ENCODE data around the gene JAG1. TPM values are rescaled to one million over a fixed set of nuclear protein-coding genes. Genes with fewer than 3 reads are reported as not detected.

JAG1 gene
- total RNA-seq, 1 donor = 60.1 TPM

GRCh38 chr20:10706460-10706811, 32.6 kb upstream of the JAG1 start:
- Histone ChIP-seq H3K4me1 (ENCODE audit: insufficient read depth, low read length) (peaks cover 26% of the 10 kb centered on the region), H3K9me3 (ENCODE audit: low read depth, low read length) (no peaks in the 10 kb centered on the region), H3K27me3 (ENCODE audit: insufficient read depth, low read length) (no peaks in the 10 kb centered on the region), H3K4me3 (ENCODE audit: insufficient read depth, low read length) (no peak overlapping the region), H3K4me2 (ENCODE audit: insufficient read depth, low read length) (no peak overlapping the region), H3K79me2 (ENCODE audit: insufficient read depth, low read length) (no peaks in the 10 kb centered on the region), H3K36me3 (ENCODE audit: insufficient read depth, low read length) (no peaks in the 10 kb centered on the region), H3K27ac (ENCODE audit: low read depth, low read length) (no peak overlapping the region), H2AFZ (ENCODE audit: low read length) (no peak overlapping the region), H4K20me1 (ENCODE audit: insufficient read depth, low read length) (no peaks in the 10 kb centered on the region)
- no peak for TF ChIP-seq CTCF (IDR thresholded peaks at IDR 0.05; ENCODE audit: extremely low read depth, low read depth, low read length)
- peak; percentile 9 for DNase-seq (ENCODE audit: insufficient read length, low spot score, missing footprints)

- Histone ChIP-seq H3K4me2 (ENCODE audit: insufficient read depth, low read length) (no peak overlapping the region), H4K20me1 (ENCODE audit: insufficient read depth, low read length) (no peaks in the 10 kb centered on the region), H3K9me3 (ENCODE audit: low read depth, low read length) (no peaks in the 10 kb centered on the region), H3K27me3 (ENCODE audit: insufficient read depth, low read length) (no peaks in the 10 kb centered on the region), H3K4me3 (ENCODE audit: insufficient read depth, low read length) (no peak overlapping the region), H3K79me2 (ENCODE audit: insufficient read depth, low read length) (no peaks in the 10 kb centered on the region), H3K27ac (ENCODE audit: low read depth, low read length) (no peak overlapping the region), H3K4me1 (ENCODE audit: insufficient read depth, low read length) (peaks cover 21% of the 10 kb centered on the region), H2AFZ (ENCODE audit: low read length) (no peak overlapping the region), H3K36me3 (ENCODE audit: insufficient read depth, low read length) (no peaks in the 10 kb centered on the region)
- DNase-seq (ENCODE audit: insufficient read length, low spot score, missing footprints) = no peak
- TF ChIP-seq CTCF (IDR thresholded peaks at IDR 0.05; ENCODE audit: extremely low read depth, low read depth, low read length) = no peak
These were observed 32.1 kb upstream of the JAG1 start for GRCh38 chr20:10705801-10706459.

- no peak for DNase-seq (ENCODE audit: insufficient read length, low spot score, missing footprints)
- Histone ChIP-seq H3K4me3 (ENCODE audit: insufficient read depth, low read length) (no peak overlapping the region), H3K79me2 (ENCODE audit: insufficient read depth, low read length) (no peaks in the 10 kb centered on the region), H3K27me3 (ENCODE audit: insufficient read depth, low read length) (no peaks in the 10 kb centered on the region), H3K9me3 (ENCODE audit: low read depth, low read length) (no peaks in the 10 kb centered on the region), H3K36me3 (ENCODE audit: insufficient read depth, low read length) (no peaks in the 10 kb centered on the region), H3K4me1 (ENCODE audit: insufficient read depth, low read length) (no peaks in the 10 kb centered on the region), H3K4me2 (ENCODE audit: insufficient read depth, low read length) (no peak overlapping the region), H3K27ac (ENCODE audit: low read depth, low read length) (no peak overlapping the region), H4K20me1 (ENCODE audit: insufficient read depth, low read length) (no peaks in the 10 kb centered on the region), H2AFZ (ENCODE audit: low read length) (no peak overlapping the region)
- peak; percentile 6 for TF ChIP-seq CTCF (IDR thresholded peaks at IDR 0.05; ENCODE audit: extremely low read depth, low read depth, low read length)
These were observed 27.8 kb upstream of the JAG1 start for GRCh38 chr20:10701607-10702006.

- Histone ChIP-seq H3K79me2 (ENCODE audit: insufficient read depth, low read length) (no peaks in the 10 kb centered on the region), H3K36me3 (ENCODE audit: insufficient read depth, low read length) (no peaks in the 10 kb centered on the region), H3K4me1 (ENCODE audit: insufficient read depth, low read length) (no peaks in the 10 kb centered on the region), H2AFZ (ENCODE audit: low read length) (no peak overlapping the region), H3K4me3 (ENCODE audit: insufficient read depth, low read length) (no peak overlapping the region), H3K9me3 (ENCODE audit: low read depth, low read length) (no peaks in the 10 kb centered on the region), H3K27ac (ENCODE audit: low read depth, low read length) (no peak overlapping the region), H3K27me3 (ENCODE audit: insufficient read depth, low read length) (no peaks in the 10 kb centered on the region), H3K4me2 (ENCODE audit: insufficient read depth, low read length) (no peak overlapping the region), H4K20me1 (ENCODE audit: insufficient read depth, low read length) (no peaks in the 10 kb centered on the region)
- TF ChIP-seq CTCF (IDR thresholded peaks at IDR 0.05; ENCODE audit: extremely low read depth, low read depth, low read length) = no peak
- DNase-seq (ENCODE audit: insufficient read length, low spot score, missing footprints) = no peak
These were observed 26.1 kb upstream of the JAG1 start for GRCh38 chr20:10699941-10700340.

Data from osteoblast (primary cell).